HepG2 (cell line): ENCODE data around the gene CUEDC2. TPM values are rescaled to one million over a fixed set of nuclear protein-coding genes. Genes with fewer than 3 reads are reported as not detected.

ENCODE experiments used
- AGO1 ChIP-seq: fragments of 200-400 bp; formaldehyde crosslinking; IDR thresholded peaks from 2 replicates; pipeline ENCODE4 v1.6.1; 2017; ENCODE audit warnings: mild to moderate bottlenecking, low read depth, low read length, moderate library complexity; ENCODE audit not compliant: poor library complexity, severe bottlenecking
- ARNTL ChIP-seq: sonication (generic); formaldehyde crosslinking; IDR thresholded peaks from 2 replicates; pipeline ENCODE4 v1.4.0; 2020; ENCODE audit warnings: mild to moderate bottlenecking, missing genetic modification reagents
- ATF1 ChIP-seq: IDR thresholded peaks from 2 replicates; pipeline ENCODE4 v1.6.1; 2016; ENCODE audit warnings: mild to moderate bottlenecking, control low read depth
- BCL3 ChIP-seq: sonication (generic); formaldehyde crosslinking; IDR thresholded peaks from 2 replicates; pipeline ENCODE4 v1.5.1; 2020; ENCODE audit warnings: mild to moderate bottlenecking, missing genetic modification reagents, moderate library complexity
- CENPT ChIP-seq: sonication (generic); formaldehyde crosslinking; IDR thresholded peaks from 2 replicates; pipeline ENCODE4 v1.8.0; 2022; ENCODE audit warnings: low read depth, mild to moderate bottlenecking, moderate library complexity, missing genetic modification reagents
- CREB1 ChIP-seq, 2 experiments: fragments of 450-650 bp in 1 of 2; IDR thresholded peaks; 2 replicates each; pipeline ENCODE4 v1.6.1; 2016 to 2017; ENCODE audit warnings: control low read depth in 1 of 2, mild to moderate bottlenecking in 1 of 2, missing compliant biosample characterization in 1 of 2, missing genetic modification characterization in 1 of 2
- DRAP1 ChIP-seq: IDR thresholded peaks from 2 replicates; pipeline ENCODE4 v1.6.1; 2016; ENCODE audit warnings: missing genetic modification reagents, missing compliant biosample characterization
- ERF ChIP-seq: IDR thresholded peaks from 2 replicates; pipeline ENCODE4 v1.6.1; 2018; ENCODE audit warnings: missing biosample characterization, missing genetic modification reagents
- HNF4A ChIP-seq: sonication (generic); formaldehyde crosslinking; IDR thresholded peaks from 2 replicates; pipeline ENCODE4 v1.4.0; 2020; ENCODE audit warnings: missing genetic modification reagents
- KAT7 ChIP-seq: IDR thresholded peaks from 2 replicates; pipeline ENCODE4 v1.6.1; 2018; ENCODE audit warnings: borderline replicate concordance, missing compliant biosample characterization
- MEF2D ChIP-seq: sonication (generic); formaldehyde crosslinking; IDR thresholded peaks from 2 replicates; pipeline ENCODE4 v1.5.1; 2020; ENCODE audit warnings: mild to moderate bottlenecking, missing genetic modification reagents
- MXI1 ChIP-seq: IDR thresholded peaks from 3 replicates; pipeline ENCODE4 v1.6.1; 2012; ENCODE audit warnings: low read depth, low read length, inconsistent platforms, borderline replicate concordance
- NFRKB ChIP-seq: fragments of 450-650 bp; IDR thresholded peaks from 2 replicates; pipeline ENCODE4 v1.6.1; 2017
- NR2F1 ChIP-seq, 2 experiments: fragments of 450-650 bp in 1 of 2; formaldehyde crosslinking in 1 of 2; IDR thresholded peaks; 2 replicates each; pipeline versions ENCODE4 v1.5.0 to v1.6.1; 2016 to 2020; ENCODE audit warnings: mild to moderate bottlenecking in 1 of 2, missing compliant biosample characterization in 1 of 2, missing genetic modification reagents in 1 of 2, moderate library complexity in 1 of 2
- ONECUT2 ChIP-seq: sonication (generic); formaldehyde crosslinking; IDR thresholded peaks from 2 replicates; pipeline ENCODE4 v1.4.0; 2020; ENCODE audit warnings: missing genetic modification reagents
- PHF8 ChIP-seq: sonication (generic); formaldehyde crosslinking; IDR thresholded peaks from 2 replicates; pipeline ENCODE4 v1.5.0; 2020; ENCODE audit warnings: missing genetic modification reagents
- REPIN1 ChIP-seq: sonication (generic); formaldehyde crosslinking; IDR thresholded peaks from 2 replicates; pipeline ENCODE4 v1.8.0; 2022; ENCODE audit warnings: missing genetic modification reagents, low read depth, mild to moderate bottlenecking, borderline replicate concordance
- TMF1 ChIP-seq: sonication (generic); formaldehyde crosslinking; IDR thresholded peaks from 2 replicates; pipeline ENCODE4 v1.8.1; 2022; ENCODE audit warnings: low read depth, missing genetic modification reagents
- ZEB1 ChIP-seq: IDR thresholded peaks from 2 replicates; pipeline ENCODE4 v1.6.1; 2012; ENCODE audit warnings: mild to moderate bottlenecking, low read depth, inconsistent platforms; ENCODE audit not compliant: insufficient replicate concordance
- ZIK1 ChIP-seq: sonication (generic); formaldehyde crosslinking; IDR thresholded peaks from 2 replicates; pipeline ENCODE4 v1.5.0; 2020; ENCODE audit warnings: mild to moderate bottlenecking, low read depth, missing genetic modification reagents, borderline replicate concordance
- ZNF205 ChIP-seq: IDR thresholded peaks from 2 replicates; pipeline ENCODE4 v1.6.1; 2018; ENCODE audit warnings: missing biosample characterization, missing genetic modification reagents
- ZNF317 ChIP-seq: sonication (generic); formaldehyde crosslinking; IDR thresholded peaks from 2 replicates; pipeline ENCODE4 v1.5.0; 2020; ENCODE audit warnings: mild to moderate bottlenecking, missing genetic modification reagents
- ZNF547 ChIP-seq: sonication (generic); formaldehyde crosslinking; IDR thresholded peaks from 2 replicates; pipeline ENCODE4 v1.5.1; 2020; ENCODE audit warnings: mild to moderate bottlenecking, missing genetic modification reagents
- ZNF678 ChIP-seq: sonication (generic); formaldehyde crosslinking; IDR thresholded peaks from 2 replicates; pipeline ENCODE4 v1.4.0; 2020; ENCODE audit warnings: mild to moderate bottlenecking, missing genetic modification reagents
- ZXDC ChIP-seq: sonication (generic); formaldehyde crosslinking; IDR thresholded peaks from 2 replicates; pipeline ENCODE4 v1.5.0; 2020; ENCODE audit warnings: mild to moderate bottlenecking, missing genetic modification reagents
- polyA plus RNA-seq, 8 experiments: library from polyadenylated mRNA; depleted of rRNA in 3 of 8; stranded (reverse) in 7 of 8; unstranded in 1 of 8; fragments of >200 nt; fragmentation: Illumina TruSeq in 4 of 8; extraction: Trizol in 4 of 8; gene quantifications; 2 replicates each; pipeline versions ENCODE4 v1.2.1 to v1.2.3, GENCODE V29; 2011 to 2016; ENCODE audit warnings: low read depth in 4 of 8, missing spikeins in 1 of 8, mixed read lengths in 1 of 8; ENCODE audit not compliant: insufficient read depth in 1 of 8
- total RNA-seq, 5 experiments: library from RNA; depleted of rRNA; stranded (reverse); fragments of >200 nt; fragmentation: Illumina TruSeq; extraction: Trizol; gene quantifications; 2 replicates each; pipeline ENCODE4 v1.2.3, GENCODE V29; 2016; ENCODE audit warnings: low read depth in 1 of 5
- TF ChIP-seq, protein P1 (sequence below): sonication (generic); formaldehyde crosslinking; IDR thresholded peaks from 2 replicates; pipeline ENCODE4 v1.8.1; 2023; ENCODE audit warnings: mild to moderate bottlenecking, missing genetic modification reagents, borderline replicate concordance

CUEDC2 gene
- total and polyA plus RNA-seq, 2 of the 13 experiments (the other 11 are each of a cell fraction or from before 2014, with no cell fraction given), result 13.1 to 18.4 TPM

DNA sequence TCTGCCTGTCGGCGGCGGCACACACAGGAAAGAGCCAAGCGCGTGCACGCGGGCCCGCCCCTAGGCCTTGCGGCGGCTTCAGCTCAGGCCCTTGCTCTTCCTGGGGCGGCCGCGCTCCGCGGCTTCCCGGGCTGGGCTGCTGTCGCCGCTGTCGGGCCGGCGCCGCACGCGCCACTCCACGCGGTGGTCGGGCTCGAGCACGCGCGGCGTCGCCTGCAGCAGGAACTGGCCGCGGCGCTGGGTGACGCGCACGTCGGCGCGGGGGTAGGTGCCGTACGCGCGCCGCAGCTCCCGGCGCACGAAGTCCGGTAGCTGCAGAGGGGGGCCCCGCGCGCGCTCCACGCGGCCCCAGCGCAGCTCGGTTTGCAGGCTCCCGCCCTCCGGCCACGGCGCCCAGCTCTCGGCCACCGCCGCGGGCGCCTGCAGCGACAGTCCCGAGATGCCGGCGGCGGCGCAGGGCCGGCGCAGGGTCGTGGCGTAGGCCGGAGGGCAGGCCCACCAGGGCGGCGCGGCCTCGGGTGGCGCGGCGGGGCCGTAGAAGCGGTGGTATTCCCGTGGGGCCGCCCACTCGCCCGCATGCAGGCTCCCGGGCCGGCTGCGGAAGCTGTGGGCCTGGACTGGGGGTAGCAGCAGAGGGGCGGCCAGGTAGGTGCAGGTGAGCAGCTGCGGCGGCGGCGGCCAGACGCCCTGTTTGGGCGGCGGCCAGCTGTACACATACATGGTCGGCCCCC is 18.2 kb upstream of the CUEDC2 start (continued):
- TF ChIP-seq ZIK1 (CRISPR knock-in tag), result 0 out of 2 replicates have a peak, but pooled peaks have one; percentile 27
- no peak for TF ChIP-seq NR2F1 (CRISPR knock-in tag; IDR thresholded peaks at IDR 0.05)
- TF ChIP-seq DRAP1, result peak; percentile 50; the same call in 1 of the 2 replicates
- TF ChIP-seq ARNTL (CRISPR knock-in tag), result peak; percentile 91
- TF ChIP-seq BCL3 (CRISPR knock-in tag), result peak; percentile 65; the same call in 1 of the 2 replicates
- TF ChIP-seq NFRKB, result no peak
- TF ChIP-seq PHF8, result peak; percentile 18; the same call in 1 of the 2 replicates
- 0 out of 2 replicates have a peak, but pooled peaks have one; percentile 52 for TF ChIP-seq CENPT
- TF ChIP-seq REPIN1 (CRISPR knock-in tag), result 0 out of 2 replicates have a peak, but pooled peaks have one; percentile 49
- TF ChIP-seq, protein P1, sequence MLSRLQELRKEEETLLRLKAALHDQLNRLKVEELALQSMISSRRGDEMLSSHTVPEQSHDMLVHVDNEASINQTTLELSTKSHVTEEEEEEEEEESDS (CRISPR knock-in tag), result 0 out of 2 replicates have a peak, but pooled peaks have one; percentile 50
- no peak for TF ChIP-seq KAT7 (CRISPR knock-in tag)
- TF ChIP-seq ZNF678, result no peak
- no peak for TF ChIP-seq ZEB1
- no peak for TF ChIP-seq ZNF205 (CRISPR knock-in tag)
- peak; percentile 68; the same call in 1 of the 2 replicates for TF ChIP-seq ZNF547
- TF ChIP-seq CREB1 (IDR thresholded peaks at IDR 0.05), result peak; percentile 54; the same call in 1 of the 2 replicates
- no peak for TF ChIP-seq CREB1 (CRISPR knock-in tag; IDR thresholded peaks at IDR 0.05)
- TF ChIP-seq AGO1, result no peak
- no peak for TF ChIP-seq MEF2D
- no peak for TF ChIP-seq ZNF317 (CRISPR knock-in tag)
- no peak for TF ChIP-seq ATF1 (CRISPR knock-in tag)
- peak; percentile 87; the same call in 1 of the 3 replicates for TF ChIP-seq MXI1
- TF ChIP-seq ONECUT2 (CRISPR knock-in tag), result no peak
- TF ChIP-seq ZXDC, result no peak
- no peak for TF ChIP-seq ERF (CRISPR knock-in tag)
- peak; percentile 79; the same call in 1 of the 2 replicates for TF ChIP-seq TMF1
- TF ChIP-seq HNF4A, result no peak
